ENCODE data around the gene FRMD5.

GRCh38 chr15:43985976-43986680 lies 208.9 kb downstream of the FRMD5 start:
- no peak for TF ChIP-seq CTCF (IDR thresholded peaks at IDR 0.05)
- no peak for TF ChIP-seq ZFX (IDR thresholded peaks at IDR 0.05; ENCODE audit: borderline replicate concordance)
